ENCODE measurements around the gene AUTS2.

The AUTS2 gene

GRCh38 chr7:69992938-69993337 lies 394.7 kb downstream of the AUTS2 start:
- DNase-seq (ENCODE audit: low spot score) = no peak

GRCh38 chr7:69994218-69994617 lies 395.9 kb downstream of the AUTS2 start:
- DNase-seq (ENCODE audit: low spot score) = no peak

DNA sequence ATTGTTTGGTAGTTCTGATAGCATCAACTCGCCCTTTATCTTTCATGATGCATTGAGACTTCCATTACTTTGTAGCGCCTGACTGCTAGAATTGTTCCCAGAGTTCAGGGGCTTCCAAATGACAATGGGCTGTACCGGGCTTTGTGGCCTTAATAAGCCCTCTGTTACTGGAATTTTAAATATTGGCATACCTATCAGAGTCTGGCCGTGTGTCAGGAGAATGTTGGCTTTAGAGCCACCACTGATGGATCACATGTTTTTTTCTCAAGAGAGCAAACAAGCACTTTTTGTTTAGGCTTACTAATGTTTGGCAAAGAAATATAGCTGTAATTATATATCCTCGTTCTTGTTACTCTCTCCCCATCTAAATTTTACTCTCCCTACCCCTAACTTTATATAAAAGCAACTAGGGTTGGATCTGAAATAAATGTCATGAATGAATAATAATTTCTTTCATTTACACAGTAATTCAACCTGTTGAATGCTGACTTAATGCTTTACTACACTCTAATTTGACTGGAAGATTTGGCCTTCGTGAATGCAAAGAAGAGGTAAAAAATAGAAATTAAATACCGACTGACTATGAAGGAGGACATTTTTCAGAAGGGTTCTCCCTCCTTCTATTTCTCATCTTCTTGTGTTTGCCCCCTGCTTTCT lies 396.7 kb downstream of the AUTS2 start:
- no peak for DNase-seq (ENCODE audit: low spot score)

DNA sequence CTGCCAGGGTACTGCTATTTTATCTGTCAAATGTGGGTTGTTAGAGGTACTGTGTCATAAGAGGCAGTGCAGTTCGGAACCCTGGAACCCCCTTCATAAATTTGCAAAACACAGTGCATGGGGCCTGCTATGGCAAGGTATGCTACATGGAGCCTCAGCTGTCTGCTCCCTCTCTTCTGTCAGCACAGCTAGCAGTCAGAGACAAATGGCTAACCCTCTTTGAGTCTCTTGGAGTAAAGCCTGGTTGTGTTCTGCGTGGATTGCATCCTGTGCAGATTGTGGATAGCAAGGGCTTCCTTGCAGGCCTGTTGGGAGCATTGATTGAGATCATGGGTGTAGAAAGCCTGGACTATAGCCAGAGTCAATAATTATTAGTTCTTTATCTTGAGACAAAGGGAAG lies 397.8 kb downstream of the AUTS2 start:
- DNase-seq (ENCODE audit: low spot score) = no peak

DNA sequence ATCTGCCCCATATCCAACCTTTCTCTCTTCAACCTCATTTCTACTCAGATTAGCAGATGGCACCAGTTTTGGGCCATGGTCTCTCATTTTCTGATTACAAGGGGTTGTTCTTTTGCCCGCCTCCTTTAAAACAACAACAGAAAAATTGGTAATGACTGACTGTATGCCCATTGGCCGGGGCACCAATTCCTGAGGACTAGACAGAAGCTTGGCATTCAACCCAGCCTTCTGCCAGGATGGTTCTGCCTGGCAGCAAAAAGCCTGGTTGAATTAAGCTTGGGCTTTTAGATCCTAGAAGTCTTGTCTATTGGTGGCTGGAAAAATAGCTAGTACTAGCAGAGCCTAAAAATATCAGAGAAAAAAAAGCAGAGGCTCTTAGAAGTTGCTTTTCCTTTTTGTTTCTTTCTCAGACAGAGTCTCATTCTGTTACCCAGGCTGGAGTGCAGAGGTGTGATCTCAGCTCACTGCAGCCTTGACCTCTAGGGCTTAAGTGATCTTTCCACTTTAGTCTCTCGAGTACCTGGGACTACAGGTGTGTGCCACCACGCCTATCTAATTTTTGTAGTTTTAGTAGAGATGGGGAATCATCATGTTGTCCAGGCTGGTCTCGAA lies 402.6 kb downstream of the AUTS2 start:
- no peak for DNase-seq (ENCODE audit: low spot score)

DNA sequence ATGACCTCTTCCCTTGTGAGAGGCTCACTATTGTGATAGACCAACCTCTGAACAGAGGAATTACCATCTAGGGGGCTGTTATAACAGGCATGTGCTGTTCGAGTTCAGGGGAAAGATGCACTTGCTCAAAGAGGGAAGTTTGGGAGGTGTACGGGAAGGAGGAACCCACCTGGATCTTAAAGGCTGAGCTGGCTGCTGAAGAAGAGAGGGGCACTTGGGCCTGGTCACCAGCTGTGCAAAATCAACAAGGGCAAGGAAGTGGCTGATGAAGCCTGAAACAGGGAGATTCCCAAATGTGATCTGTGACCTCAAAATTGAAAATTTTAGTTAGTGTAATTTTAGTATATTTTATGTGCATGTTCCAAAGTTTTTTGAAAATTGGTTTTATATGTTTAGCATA lies 407.2 kb downstream of the AUTS2 start:
- DNase-seq (ENCODE audit: low spot score) = no peak

DNA sequence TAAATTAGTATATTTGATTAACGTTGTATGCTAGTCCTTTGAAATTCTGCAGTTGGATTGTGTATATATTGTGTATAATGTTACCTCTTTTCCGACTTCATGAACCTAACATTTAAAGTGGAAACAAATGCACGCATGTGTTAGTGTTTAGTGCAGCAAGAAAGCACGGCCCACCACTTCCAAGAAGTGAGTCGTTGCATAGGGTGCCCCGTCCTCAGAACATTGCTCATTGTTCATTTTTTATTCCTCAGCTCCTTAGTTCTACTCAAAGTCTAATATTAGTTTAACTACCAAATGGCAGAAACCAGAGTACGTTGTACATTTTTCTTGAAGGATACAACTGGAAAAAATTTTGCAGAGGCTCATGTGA lies 407.6 kb downstream of the AUTS2 start:
- no peak for DNase-seq (ENCODE audit: low spot score)

DNA sequence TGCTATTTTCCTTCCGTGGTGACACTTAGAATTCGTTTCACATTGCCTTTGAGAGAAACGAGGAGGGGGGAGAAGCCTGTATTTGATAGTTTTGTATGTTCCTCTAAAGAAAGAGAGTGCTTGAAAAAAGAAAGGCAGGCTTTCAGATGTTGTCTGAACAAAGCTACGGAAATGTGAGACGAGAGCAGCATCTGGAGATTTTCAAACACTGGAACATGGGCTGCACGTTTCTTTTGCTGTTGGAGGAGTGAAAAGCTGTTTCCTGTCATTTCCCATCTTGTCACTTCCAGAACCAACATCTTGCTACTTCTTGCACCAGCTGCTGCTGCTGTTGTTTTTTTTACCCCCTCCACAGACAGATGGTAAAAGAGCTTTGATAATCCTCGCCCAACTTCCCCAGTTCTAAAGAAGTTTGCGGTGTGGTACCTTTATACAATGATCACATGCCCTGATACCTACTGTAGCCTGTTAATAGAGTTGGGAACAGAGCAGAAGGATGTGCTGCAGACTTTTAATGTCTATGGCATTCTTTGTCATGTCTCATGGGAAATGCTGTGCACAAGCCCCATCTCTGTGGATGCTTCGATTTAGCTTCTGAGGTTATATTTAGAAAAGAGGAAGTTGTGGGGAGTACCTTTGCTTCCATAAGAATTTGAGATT lies 408.1 kb downstream of the AUTS2 start:
- no peak for DNase-seq (ENCODE audit: low spot score)

- DNase-seq (ENCODE audit: low spot score) = no peak
Observed at GRCh38 chr7:70008466-70008865, 410.2 kb downstream of the AUTS2 start.

DNA sequence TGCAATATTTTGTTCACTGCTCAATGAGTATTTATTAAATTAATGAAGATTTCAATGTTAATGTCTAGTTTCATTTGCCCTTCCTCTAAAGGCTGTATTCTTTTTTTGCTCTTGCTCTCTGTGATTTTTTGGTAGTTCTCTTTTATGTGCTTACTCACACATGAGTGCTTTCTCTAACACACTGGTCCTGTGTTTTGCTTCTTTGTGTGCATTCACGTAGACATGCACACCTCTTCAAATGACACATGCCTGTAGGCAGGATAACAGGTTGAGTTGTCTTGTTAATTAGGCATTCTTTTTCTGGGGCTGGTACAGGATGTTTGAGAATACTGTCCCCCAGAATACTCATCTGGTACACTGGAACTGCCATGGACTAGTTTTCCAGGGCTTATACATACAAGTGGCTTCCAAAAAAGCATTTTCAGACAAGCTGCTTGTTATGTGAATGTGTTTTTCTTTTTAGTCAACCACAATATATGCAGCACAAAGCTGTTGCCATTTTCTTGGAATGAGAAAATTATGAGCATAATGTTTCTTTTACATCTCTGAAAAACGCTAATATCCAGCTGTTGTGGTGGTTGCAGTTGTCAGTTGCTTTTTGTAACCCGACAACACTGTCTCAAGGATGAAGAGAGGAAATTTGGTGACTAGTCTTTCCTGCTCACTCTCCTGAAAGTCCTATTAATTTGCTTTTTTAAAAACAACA lies 416.4 kb downstream of the AUTS2 start:
- no peak for DNase-seq (ENCODE audit: low spot score)

- DNase-seq (ENCODE audit: low spot score) = no peak
Observed at GRCh38 chr7:70015353-70015752, 417.1 kb downstream of the AUTS2 start.

- DNase-seq (ENCODE audit: low spot score) = no peak
Observed at GRCh38 chr7:70016044-70016770, 417.9 kb downstream of the AUTS2 start.

GRCh38 chr7:70017357-70017756 lies 419.1 kb downstream of the AUTS2 start:
- DNase-seq (ENCODE audit: low spot score) = no peak

DNA sequence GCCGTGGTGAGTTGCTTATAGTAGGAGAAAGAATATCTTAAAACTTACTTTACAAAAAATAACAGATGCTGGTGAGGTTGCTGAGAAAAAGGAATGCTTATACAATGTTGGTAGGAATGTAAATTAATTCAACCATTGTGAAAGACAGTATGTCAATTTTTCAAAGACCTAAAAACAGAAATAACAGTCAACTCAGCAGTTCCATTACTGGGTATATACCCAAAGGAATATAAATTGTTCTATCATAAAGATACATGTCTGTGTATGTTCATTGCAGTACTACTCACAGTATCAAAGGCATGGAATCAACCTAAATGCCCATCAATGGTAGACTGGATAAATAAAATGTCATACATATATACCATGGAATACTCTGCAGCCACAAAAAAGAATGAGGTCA lies 420.4 kb downstream of the AUTS2 start:
- no peak for DNase-seq (ENCODE audit: low spot score)

GRCh38 chr7:70027867-70028266 lies 429.6 kb downstream of the AUTS2 start:
- no peak for DNase-seq (ENCODE audit: low spot score)

DNA sequence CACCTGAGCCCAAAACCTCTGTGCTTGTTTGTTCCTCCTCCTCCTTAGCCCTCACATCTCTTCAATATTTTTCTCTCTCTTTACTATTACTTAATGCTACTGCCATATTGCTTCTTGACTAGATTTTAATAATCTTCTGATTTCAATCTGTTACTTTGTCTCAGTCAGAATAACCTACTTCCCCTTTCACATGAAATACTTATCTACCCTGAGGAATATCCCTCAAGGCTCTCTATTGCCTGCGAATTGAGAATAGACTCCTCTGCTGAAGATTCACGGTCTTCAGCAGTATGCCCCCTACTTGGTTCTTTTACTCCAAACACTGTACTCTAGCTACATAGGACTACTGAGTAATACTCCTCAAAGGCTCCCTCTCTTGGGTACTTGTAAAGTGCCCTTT lies 430.3 kb downstream of the AUTS2 start:
- no peak for DNase-seq (ENCODE audit: low spot score)

DNA sequence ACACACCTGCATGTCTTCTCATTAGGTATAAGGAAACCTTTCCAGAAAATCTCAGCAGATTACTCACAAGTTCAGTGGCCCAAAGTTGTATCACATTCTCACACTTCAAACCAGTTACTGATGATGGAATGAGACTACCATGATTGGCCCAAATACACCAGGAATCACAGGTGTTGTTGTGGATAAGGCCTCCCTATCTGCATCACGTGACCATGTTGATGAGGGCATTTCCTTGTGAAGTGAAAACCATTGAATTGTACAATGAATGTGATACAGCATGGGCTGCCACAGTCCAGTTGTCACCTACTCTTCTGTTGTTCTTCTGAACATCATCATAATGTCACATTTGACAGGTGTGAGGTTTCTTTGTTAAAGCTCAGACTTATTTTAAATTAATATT lies 431.7 kb downstream of the AUTS2 start:
- no peak for DNase-seq (ENCODE audit: low spot score)

DNA sequence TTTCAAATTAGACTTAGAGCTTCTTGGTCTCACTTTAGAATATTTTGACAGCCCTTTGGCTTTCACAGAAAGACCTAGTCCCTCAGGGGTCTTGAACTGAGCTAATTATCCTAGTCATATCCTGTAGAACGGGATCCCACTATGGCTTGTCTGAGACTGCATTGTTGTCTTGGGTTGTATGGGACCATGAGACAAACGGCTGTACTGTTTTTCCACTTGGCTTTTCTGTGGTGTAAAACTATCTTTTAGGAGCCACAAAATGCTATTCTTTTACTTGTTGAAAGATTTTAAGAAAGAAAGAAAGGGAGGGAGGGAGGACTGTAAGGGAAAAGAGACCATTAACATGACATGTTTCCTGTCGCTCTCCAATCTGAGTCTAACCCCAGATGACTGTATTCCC lies 432.5 kb downstream of the AUTS2 start:
- no peak for DNase-seq (ENCODE audit: low spot score)

- DNase-seq (ENCODE audit: low spot score) = no peak
Observed at GRCh38 chr7:70031245-70031644, 433.0 kb downstream of the AUTS2 start.

- no peak for DNase-seq (ENCODE audit: low spot score)
Observed at GRCh38 chr7:70032649-70033048, 434.4 kb downstream of the AUTS2 start.

DNA sequence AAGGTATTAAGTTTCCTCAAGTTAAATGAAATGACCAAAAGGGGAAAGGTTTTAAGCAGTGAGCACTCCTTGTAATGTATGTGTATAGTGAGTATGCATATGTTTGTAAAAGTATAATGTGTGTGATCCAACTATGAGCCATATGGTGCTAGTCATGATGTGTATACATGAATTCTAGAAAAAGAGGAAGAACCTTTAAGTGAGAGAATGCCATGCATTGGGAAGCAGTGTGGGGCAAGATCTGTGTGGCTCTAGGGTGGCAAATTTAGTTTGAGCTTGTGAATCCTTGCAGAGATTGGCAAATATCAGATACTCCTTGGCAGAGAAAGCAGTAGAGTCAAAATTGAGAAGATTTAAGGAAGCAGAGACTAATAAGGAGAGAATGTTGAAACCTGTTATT lies 435.0 kb downstream of the AUTS2 start:
- DNase-seq (ENCODE audit: low spot score) = no peak

DNA sequence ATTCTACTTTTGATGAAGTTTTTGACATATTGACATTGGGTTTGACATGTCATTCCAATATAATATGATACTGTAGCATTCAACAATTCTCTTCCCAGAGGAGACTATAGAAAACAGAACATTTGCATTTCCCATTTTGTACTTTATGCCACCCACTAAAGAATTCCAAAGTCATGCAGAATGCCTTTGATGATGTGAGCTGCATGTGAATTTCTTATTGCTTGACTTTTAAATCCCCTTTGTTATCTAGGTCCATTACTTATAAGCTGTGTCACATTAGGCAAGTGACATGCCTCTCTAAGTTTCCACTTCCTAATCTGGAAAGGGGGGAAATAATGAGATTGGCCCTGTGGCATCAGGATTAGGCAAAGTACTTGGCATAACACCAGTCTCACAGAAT lies 436.7 kb downstream of the AUTS2 start:
- DNase-seq (ENCODE audit: low spot score) = no peak

DNA sequence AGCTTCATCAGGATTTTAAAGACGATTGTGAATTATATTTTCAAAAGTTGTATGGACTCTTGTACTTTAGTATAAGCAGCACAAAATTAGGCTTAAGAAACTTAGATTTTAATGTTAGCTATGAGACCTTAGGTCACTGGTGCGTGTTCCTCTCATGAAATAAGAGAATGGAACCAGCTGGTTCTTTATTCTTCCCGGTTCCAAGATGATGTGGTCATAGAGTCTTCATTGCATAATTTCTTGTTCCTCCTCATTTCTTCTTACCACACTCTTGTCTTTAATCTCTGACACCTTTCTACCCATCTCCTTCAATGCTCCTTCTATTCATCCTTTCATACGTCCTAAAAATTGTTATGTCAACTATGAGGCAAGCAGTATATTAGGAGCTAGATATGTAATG lies 437.2 kb downstream of the AUTS2 start:
- no peak for DNase-seq (ENCODE audit: low spot score)

Data from D341Med (cell line).